Activated CD4-positive, alpha-beta T cell treated with anti-CD3 and anti-CD28 coated beads for 24 hours (primary cell): ENCODE results near the gene MEI4.
"Not testable (repeated sequence)": the region's sequence is repeated elsewhere in the genome, so short reads cannot be mapped to it uniquely, and the experiment has no call there.

Experiments
- DNase-seq, 2 donors: peaks; one replicate each; pipeline ENCODE4 v3.0.0-alpha.2; 2020; ENCODE audit warnings: low read depth in 2 of 2

Gene MEI4

DNA sequence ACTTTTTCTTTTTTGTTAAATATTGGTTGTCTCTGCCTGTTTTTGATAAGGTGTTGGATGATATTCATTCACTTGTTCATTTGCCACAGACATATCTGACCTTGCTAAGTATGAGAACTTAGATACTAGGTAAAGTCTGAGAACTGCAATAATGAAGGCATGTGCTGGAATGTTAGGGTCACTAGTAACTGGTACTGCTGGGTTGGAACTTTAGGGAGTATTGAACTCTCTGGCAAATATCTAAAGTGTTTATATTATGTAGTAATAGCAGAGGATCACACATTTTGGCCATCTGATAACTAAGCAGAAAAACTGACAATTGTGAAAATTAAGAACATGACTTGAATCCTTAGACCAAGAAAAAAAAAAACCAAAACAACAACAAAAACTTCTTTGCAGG is 162.7 kb downstream of the MEI4 start:
- no peak for DNase-seq

DNA sequence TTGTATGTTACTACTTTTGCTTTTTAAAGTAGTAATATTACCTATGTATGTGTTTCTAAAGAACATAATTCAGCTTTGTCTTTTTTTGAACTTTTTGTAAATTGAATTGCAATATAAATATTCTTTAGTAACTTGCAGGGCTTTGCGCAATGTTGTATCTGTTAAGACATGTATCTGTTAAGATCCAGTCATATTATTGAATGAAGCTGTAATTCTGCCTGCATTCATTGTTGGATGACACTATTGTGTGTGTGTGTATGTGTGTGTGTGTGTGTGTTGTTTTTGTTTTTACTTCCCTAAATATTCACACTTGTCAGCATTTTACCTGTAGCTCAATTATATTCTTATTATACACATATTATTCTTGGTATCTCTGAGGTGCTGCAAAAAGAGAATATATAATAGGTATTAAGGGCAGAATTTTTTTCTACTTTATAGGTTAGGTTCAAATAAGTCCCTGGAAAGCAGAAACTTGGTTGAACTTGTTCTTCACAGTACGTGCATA is 164.0 kb downstream of the MEI4 start:
- DNase-seq = no peak

GRCh38 chr6:77822265-77822664 is 169.4 kb downstream of the MEI4 start:
- no peak for DNase-seq

- no peak for DNase-seq
Observed at GRCh38 chr6:77825204-77825603, 172.4 kb downstream of the MEI4 start.

- DNase-seq = no peak
Observed at GRCh38 chr6:77829736-77830135, 176.9 kb downstream of the MEI4 start.

DNA sequence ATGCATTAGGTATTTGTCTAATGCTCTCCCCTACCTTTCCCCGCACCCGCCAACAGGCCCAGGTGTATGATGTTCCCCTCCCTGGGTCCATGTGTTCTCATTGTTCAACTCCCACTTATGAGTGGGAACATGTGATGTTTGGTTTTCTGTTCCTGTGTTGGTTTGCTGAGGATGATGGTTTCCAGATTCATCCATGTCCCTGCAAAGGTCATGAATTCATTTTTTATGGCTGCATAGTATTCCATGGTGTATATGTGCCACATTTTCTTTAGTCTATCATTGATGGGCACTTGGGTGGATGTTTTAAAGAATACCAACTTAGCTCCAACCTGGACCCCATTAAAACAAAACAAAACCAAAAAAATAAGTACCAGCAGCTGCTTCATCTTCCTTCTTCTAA is 180.9 kb downstream of the MEI4 start:
- not testable (repeated sequence) for DNase-seq

GRCh38 chr6:77834591-77834996 is 181.8 kb downstream of the MEI4 start:
- no peak for DNase-seq

- DNase-seq = no peak
Observed at GRCh38 chr6:77837034-77837784, 184.4 kb downstream of the MEI4 start.

DNA sequence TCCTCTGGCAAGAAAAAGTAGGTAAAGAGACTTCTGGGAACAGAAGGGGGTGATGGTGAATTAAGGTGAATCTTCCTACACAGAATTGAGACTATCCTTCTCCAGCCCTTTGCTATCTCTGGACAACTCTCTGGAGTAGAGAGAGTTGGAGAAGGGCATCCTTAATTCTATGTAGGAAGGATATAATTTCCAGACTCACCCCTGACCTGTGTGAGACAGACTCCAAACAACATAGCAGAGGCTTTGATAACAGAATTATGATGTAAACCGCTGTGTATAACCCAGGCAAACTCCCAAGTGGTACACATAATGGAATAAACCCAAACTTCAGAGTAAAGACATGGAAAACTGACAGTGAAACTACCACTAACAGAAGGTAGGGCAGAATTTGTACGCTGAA is 186.5 kb downstream of the MEI4 start:
- DNase-seq = no peak

GRCh38 chr6:77844822-77845221 is 192.0 kb downstream of the MEI4 start:
- DNase-seq = no peak

- no peak for DNase-seq
Observed at GRCh38 chr6:77853401-77853800, 200.6 kb downstream of the MEI4 start.

GRCh38 chr6:77856391-77856790 is 203.6 kb downstream of the MEI4 start:
- no peak for DNase-seq

GRCh38 chr6:77857421-77857820 is 204.6 kb downstream of the MEI4 start:
- no peak for DNase-seq

DNA sequence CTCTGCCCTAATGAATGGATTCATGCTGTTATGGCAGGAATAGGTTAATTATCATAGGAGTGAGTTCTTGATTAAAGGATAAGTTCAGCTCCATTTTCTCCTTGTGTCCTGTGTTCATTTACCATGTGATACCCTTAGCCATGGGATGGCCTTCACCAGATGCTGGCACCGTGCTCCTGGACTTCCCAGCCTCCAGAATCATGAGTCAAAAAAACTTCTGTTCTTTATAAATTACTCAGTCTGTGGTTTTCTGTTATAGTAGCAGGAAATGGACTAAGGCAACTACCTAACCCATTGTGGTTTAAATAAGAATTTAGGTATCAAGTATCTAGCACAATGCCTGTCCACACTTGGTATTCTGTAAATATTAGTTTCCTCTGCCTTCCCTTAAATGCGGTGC is 223.5 kb downstream of the MEI4 start:
- DNase-seq = no peak

DNA sequence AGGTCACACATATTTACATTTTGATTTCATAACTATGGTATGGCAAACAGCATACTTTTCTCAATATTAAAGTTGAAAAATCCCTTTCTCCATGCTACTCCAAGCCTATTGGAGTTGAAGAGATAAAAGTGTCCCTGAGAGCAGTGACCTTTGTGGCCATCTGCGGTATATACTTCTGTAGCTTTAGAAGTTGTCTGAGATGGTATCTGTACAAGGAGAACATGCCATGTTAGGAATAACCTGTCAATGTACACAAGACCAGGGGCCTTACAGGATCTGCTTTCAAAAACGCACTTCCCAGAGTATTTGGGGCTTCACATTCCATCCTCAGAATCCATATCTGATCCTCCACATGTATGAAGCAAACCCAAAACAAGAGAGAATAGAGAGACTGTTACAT is 226.7 kb downstream of the MEI4 start:
- DNase-seq = no peak

DNA sequence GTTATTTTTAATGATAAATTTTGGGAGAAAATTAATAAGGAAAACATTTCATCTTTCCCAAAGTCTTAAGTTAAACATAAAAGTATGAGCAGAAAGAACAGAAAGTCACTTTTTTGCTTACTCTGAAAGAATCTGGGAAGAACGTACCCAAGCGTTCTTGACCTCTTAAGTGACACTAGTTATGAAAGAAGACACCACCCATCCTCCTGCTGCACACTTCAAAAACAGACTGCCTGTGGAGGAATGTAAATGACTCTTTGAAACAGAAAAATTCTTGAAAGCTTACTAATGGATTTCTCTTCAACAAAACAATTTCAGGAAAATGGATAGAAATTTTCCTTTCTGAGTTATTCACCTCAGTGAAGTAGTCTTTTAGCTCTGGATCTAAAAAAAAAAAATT is 227.7 kb downstream of the MEI4 start:
- no peak for DNase-seq

GRCh38 chr6:77883851-77884250 is 231.0 kb downstream of the MEI4 start:
- DNase-seq = no peak

DNA sequence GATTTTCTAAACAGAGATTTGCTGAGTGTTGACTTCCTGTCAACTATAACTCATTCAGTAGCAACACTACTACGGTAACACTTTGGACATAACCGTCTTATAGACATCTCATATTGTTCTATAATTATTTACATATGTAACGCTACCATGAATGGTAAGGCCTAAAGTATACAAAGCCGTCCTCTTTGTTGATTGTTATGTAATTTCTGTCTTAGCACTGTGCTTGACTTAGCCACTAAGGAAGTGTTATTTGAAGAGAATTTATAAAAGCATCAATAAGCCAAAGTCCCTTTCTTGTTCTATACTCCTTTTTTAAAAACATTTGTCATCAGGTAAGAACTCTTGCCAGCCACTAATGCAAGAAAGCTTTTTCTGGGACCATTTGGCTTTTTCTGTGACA is 240.6 kb downstream of the MEI4 start:
- DNase-seq = no peak

- no peak for DNase-seq
Observed at GRCh38 chr6:77906070-77906469, 253.2 kb downstream of the MEI4 start.

- no peak for DNase-seq
Observed at GRCh38 chr6:77910826-77911225, 258.0 kb downstream of the MEI4 start.

DNA sequence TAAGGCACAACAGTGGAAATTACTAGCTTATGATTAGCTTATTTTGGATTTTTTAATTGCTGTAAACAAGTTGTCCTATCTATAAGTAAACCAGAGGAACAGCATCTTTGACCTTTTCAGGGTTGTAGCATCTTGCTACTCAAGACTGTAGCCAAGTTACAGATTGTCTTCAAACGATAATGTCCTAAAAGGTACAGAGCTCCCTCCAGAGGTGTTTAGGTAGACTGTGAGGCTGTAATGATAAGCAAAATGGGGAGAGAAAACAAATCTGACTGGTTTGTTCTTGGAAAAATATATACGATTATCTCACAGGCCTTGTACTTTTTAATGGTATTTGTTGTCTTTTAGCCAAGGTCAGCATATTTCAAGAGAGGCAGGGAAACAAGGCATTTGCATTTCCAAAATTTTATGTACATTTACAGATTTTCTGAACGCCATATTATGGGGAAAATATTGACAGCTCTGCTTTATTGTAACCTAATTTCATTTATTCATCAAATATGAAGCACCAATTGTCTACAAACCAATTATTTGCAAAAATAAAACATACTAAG is 273.4 kb downstream of the MEI4 start:
- no peak for DNase-seq

GRCh38 chr6:77930382-77930781 is 277.5 kb downstream of the MEI4 start:
- DNase-seq = no peak

- no peak for DNase-seq
Observed at GRCh38 chr6:77930952-77931351, 278.1 kb downstream of the MEI4 start.

- no peak for DNase-seq
Observed at GRCh38 chr6:77962070-77962469, 309.2 kb downstream of the MEI4 start.
